HL-60 (cell line): ENCODE data around the gene FOXL3.

Experiments used
- DNase-seq, 2 experiments: peaks; one replicate each; pipeline ENCODE4 v3.0.0-alpha.2; 2010 to 2020; ENCODE audit warnings: low read depth in 1 of 2, low spot score in 1 of 2
- H3K27ac ChIP-seq: fragments of 250-450 bp; sonication (Bioruptor Pico); replicated peaks from 2 replicates; pipeline ENCODE4 v1.5.1; 2020; ENCODE audit warnings: mild to moderate bottlenecking, moderate library complexity
- H3K27me3 ChIP-seq: fragments of 250-450 bp; sonication (Bioruptor Pico); 2 replicates; pipeline ENCODE4 v1.5.1; 2021; ENCODE audit warnings: mild to moderate bottlenecking, moderate library complexity; ENCODE audit not compliant: insufficient read depth, poor library complexity, severe bottlenecking
- H3K4me3 ChIP-seq: replicated peaks from 2 replicates; pipeline ENCODE4 v1.5.1; 2011; ENCODE audit warnings: mild to moderate bottlenecking, control low read depth, low read length; ENCODE audit not compliant: insufficient read depth
- CTCF ChIP-seq: IDR thresholded peaks from one replicate; pipeline ENCODE4 v1.5.1; 2011; ENCODE audit warnings: low read length, control low read depth, inconsistent platforms; ENCODE audit not compliant: insufficient read depth
- GABPA ChIP-seq: IDR thresholded peaks from 2 replicates; pipeline ENCODE4 v1.6.1; 2012; ENCODE audit warnings: low read depth
- POLR2AphosphoS5 ChIP-seq: IDR thresholded peaks from 2 replicates; pipeline ENCODE4 v1.6.1; 2012; ENCODE audit warnings: low read depth
- REST ChIP-seq: IDR thresholded peaks from 2 replicates; pipeline ENCODE4 v1.6.1; 2012; ENCODE audit warnings: low read depth; ENCODE audit not compliant: insufficient replicate concordance
- SPI1 ChIP-seq: IDR thresholded peaks from 2 replicates; pipeline ENCODE4 v1.6.1; 2012; ENCODE audit warnings: low read depth, mild to moderate bottlenecking, borderline replicate concordance

Gene FOXL3

GRCh38 chr7:312424-312823 lies 22.5 kb downstream of the FOXL3 start:
- no peak for DNase-seq

GRCh38 chr7:314853-315252 lies 24.9 kb downstream of the FOXL3 start:
- no peak for TF ChIP-seq POLR2AphosphoS5
- TF ChIP-seq REST: no peak
- no peak for TF ChIP-seq SPI1
- TF ChIP-seq GABPA: no peak
- no peak for TF ChIP-seq CTCF
- H3K4me3 ChIP-seq: no peak overlapping the region
- no peak overlapping the region for H3K27ac ChIP-seq
- H3K27me3 ChIP-seq: peaks cover 3% of the 10 kb centered on the region
- no peak for DNase-seq

More at GRCh38 chr7:312424-312823, 22.5 kb downstream of the FOXL3 start:
- TF ChIP-seq CTCF: no peak
- TF ChIP-seq SPI1: no peak
- no peak for TF ChIP-seq REST
- TF ChIP-seq GABPA: no peak
- no peak for TF ChIP-seq POLR2AphosphoS5
- H3K27ac ChIP-seq: no peak overlapping the region
- H3K4me3 ChIP-seq: no peak overlapping the region
- peaks cover 3% of the 10 kb centered on the region for H3K27me3 ChIP-seq

GRCh38 chr7:315516-316265 lies 25.7 kb downstream of the FOXL3 start:
- TF ChIP-seq GABPA: no peak
- TF ChIP-seq SPI1: no peak
- no peak for TF ChIP-seq REST
- no peak for TF ChIP-seq CTCF
- TF ChIP-seq POLR2AphosphoS5: no peak
- DNase-seq: no peak
- H3K4me3 ChIP-seq: no peak overlapping the region
- no peak overlapping the region for H3K27ac ChIP-seq
- H3K27me3 ChIP-seq: peaks cover 3% of the 10 kb centered on the region
